Esophagus muscularis mucosa (tissue), 4 donors: ENCODE measurements around the gene ZCCHC17. TPM values are rescaled to one million over a fixed set of nuclear protein-coding genes. Genes with fewer than 3 reads are reported as not detected.

Source experiments
- DNase-seq: peaks from one replicate; pipeline ENCODE4 v3.0.0-alpha.2; 2017; ENCODE audit errors: extremely low spot score
- H3K27ac ChIP-seq, 4 donors: fragments of 200-600 bp; sonication (generic); replicated peaks in 1 of 4; 1 replicate in 3 of 4; 2 replicates in 1 of 4; pipeline ENCODE4 v1.5.1; 2016 to 2019; ENCODE audit warnings: mild to moderate bottlenecking in 1 of 4
- H3K27me3 ChIP-seq, 4 donors: fragments of 200-600 bp; sonication (generic); one replicate each; pipeline versions ENCODE4 v1.5.1 to v1.6.0; 2016 to 2019
- H3K36me3 ChIP-seq, 4 donors: fragments of 200-600 bp; sonication (generic); one replicate each; pipeline ENCODE4 v1.5.1; 2016 to 2019
- H3K4me1 ChIP-seq, 4 donors: fragments of 200-600 bp; sonication (generic); one replicate each; pipeline ENCODE4 v1.5.1; 2016 to 2019
- H3K4me3 ChIP-seq, 4 donors: fragments of 200-600 bp; sonication (generic); 1 replicate in 2 of 4; 2 replicates in 2 of 4; pipeline ENCODE4 v1.5.1; 2016 to 2019; ENCODE audit warnings: mild to moderate bottlenecking in 4 of 4, moderate library complexity in 1 of 4
- H3K9me3 ChIP-seq, 4 donors: fragments of 200-600 bp; sonication (generic); 1 replicate in 3 of 4; 2 replicates in 1 of 4; pipeline ENCODE4 v1.5.1; 2016 to 2019
- EP300 ChIP-seq: sonication (generic); formaldehyde crosslinking; IDR thresholded peaks from one replicate; pipeline ENCODE4 v1.6.1; 2017; ENCODE audit warnings: antibody characterized with exemption
- POLR2A ChIP-seq: fragments of 450-650 bp; IDR thresholded peaks from one replicate; pipeline ENCODE4 v1.6.1; 2017; ENCODE audit warnings: antibody characterized with exemption, moderate library complexity, mild to moderate bottlenecking, low read depth
- POLR2AphosphoS5 ChIP-seq, 2 donors: sonication (generic); formaldehyde crosslinking; IDR thresholded peaks; one replicate each; pipeline ENCODE4 v1.6.1; 2017; ENCODE audit warnings: antibody characterized with exemption in 2 of 2
- WGBS: methylation state at CpG from one replicate; pipeline ENCODE4 v1.1.5; 2018; 5-methylcytosine and 5-hydroxymethylcytosine counted together
- intact Hi-C: fragments of 100-400 bp; cut with DNase I; formaldehyde crosslinking; loops from one replicate; pipeline ENCODE4 v1.15.1; 2023
- total RNA-seq, 4 donors: library from RNA; depleted of rRNA; stranded (reverse); fragments of >200 nt; gene quantifications; one replicate each; pipeline versions ENCODE4 v1.1.0 to v1.2.1, GENCODE V29; 2016
- TF ChIP-seq, protein P1 (sequence below), 3 experiments: fragments of 200-600 bp in 2 of 3; fragments of 450-650 bp in 1 of 3; sonication (generic) in 2 of 3; IDR thresholded peaks; one replicate each; pipeline ENCODE4 v1.5.1; 2017 to 2019; ENCODE audit warnings: antibody characterized with exemption in 3 of 3, mild to moderate bottlenecking in 2 of 3, moderate library complexity in 1 of 3

The ZCCHC17 gene
- total RNA-seq, 4 donors from 2014 or later, result 20.9 to 29.6 (median 26.1) TPM

DNA sequence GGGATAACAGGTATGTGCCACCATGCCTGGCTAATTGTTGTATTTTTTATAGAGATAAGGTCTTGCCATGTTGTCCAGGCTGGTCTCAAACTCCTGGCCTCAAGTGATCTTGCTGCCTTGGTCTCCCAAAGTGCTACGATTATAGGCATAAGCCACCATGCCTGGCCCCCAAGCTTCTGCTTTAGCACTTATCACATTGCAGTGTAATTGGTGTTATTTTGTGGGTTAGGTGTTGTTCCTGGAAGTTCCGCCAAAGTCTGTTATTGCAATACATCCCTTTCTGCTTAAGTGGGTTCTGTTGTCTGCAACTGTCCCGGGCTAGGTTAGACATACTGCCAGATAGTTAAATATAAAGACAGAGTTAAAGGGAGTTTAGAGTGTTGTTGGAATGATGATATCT is 3.4 kb downstream of the ZCCHC17 start:
- WGBS, result 85% methylated on average over 3 of the region's 3 CpGs
- Histone ChIP-seq H3K9me3 (no peaks in the 10 kb centered on the region), H3K27ac (no peak overlapping the region), H3K4me1 (peaks cover 19 to 34% (median 27%) of the 10 kb centered on the region in 4 donors), H3K27me3 (no peaks in the 10 kb centered on the region), H3K36me3 (peaks cover 0 to 8% (median under 1%) of the 10 kb centered on the region in 4 donors), H3K4me3 (no peak overlapping the region)
- TF ChIP-seq POLR2AphosphoS5 (IDR thresholded peaks at IDR 0.05) (no peak), EP300 (no peak), POLR2A (no peak)
- TF ChIP-seq, protein P1, sequence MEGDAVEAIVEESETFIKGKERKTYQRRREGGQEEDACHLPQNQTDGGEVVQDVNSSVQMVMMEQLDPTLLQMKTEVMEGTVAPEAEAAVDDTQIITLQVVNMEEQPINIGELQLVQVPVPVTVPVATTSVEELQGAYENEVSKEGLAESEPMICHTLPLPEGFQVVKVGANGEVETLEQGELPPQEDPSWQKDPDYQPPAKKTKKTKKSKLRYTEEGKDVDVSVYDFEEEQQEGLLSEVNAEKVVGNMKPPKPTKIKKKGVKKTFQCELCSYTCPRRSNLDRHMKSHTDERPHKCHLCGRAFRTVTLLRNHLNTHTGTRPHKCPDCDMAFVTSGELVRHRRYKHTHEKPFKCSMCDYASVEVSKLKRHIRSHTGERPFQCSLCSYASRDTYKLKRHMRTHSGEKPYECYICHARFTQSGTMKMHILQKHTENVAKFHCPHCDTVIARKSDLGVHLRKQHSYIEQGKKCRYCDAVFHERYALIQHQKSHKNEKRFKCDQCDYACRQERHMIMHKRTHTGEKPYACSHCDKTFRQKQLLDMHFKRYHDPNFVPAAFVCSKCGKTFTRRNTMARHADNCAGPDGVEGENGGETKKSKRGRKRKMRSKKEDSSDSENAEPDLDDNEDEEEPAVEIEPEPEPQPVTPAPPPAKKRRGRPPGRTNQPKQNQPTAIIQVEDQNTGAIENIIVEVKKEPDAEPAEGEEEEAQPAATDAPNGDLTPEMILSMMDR (IDR thresholded peaks at IDR 0.05), result no peak
- DNase-seq, result no peak
- intact Hi-C loops, result no loop called here

DNA sequence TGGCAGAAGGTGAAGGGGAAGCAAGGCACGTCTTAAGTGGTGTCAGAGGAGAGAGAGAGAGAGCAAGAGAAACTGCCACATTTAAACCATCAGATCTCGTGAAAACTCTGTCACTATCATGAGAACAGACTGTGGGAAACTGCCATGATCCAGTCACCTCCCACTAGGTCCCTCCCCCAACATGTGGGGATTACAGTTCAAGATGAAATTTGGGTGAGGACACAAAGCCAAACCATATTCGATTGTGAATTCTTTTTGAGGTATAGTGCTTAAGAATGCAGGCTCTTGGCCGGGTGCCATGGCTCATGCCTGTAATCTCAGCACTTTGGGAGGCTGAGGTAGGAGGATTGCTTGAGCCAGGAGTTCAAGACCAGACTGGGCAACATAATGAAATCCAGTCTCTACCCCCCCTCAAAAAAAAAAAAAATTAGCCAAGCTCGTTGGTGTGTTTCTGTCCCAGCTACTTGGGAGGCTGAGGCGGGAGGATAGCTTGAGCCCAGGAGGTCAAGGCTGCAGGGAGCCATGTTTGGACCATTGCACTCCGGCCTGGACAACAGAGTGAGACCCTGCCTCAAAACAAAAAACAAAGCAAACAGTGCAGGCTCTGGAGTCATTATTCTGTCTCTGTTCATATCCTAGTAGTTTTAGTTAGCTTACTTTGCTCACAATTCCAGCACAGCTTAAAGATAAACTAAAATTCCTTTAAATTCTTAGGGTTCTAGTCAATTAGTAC is 6.0 kb downstream of the ZCCHC17 start:
- Histone ChIP-seq H3K27me3 (no peaks in the 10 kb centered on the region), H3K9me3 (no peaks in the 10 kb centered on the region), H3K27ac (no peak overlapping the region), H3K4me1 (peaks cover 6 to 25% (median 19%) of the 10 kb centered on the region in 4 donors), H3K36me3 (peaks cover 0 to 8% (median 3%) of the 10 kb centered on the region in 4 donors), H3K4me3 (no peak overlapping the region)
- TF ChIP-seq POLR2AphosphoS5 (IDR thresholded peaks at IDR 0.05), result no peak
- TF ChIP-seq EP300, result no peak
- TF ChIP-seq POLR2A, result no peak
- TF ChIP-seq, protein P1 (IDR thresholded peaks at IDR 0.05), result no peak
- no peak for DNase-seq
- 89% methylated on average over 7 of the region's 7 CpGs for WGBS
- intact Hi-C loops, result no loop called here

DNA sequence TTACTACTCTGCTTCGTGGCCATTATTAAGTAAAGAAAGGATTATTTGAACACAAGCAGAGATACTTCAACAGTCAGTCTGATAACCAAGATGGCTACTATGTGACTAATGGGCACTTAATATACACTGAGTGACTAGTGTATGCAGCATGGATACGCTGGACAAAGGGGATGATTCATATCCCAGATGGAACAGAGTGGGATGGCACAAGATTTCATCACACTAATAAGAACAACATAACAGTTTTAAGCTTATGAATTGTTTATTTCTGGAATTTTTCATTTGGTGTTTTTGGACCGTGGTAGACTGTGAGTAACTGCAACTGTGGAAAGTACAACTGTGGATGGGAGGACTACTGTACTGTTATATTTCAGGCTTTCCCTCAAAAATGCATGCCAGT is 9.4 kb downstream of the ZCCHC17 start:
- 71% methylated on average over 3 of the region's 3 CpGs for WGBS
- intact Hi-C loops, result no loop called here
- no peak overlapping the region for H3K27ac ChIP-seq
- DNase-seq, result no peak
- H3K4me3 ChIP-seq, result no peak overlapping the region
- H3K27me3 ChIP-seq, result no peaks in the 10 kb centered on the region
- TF ChIP-seq POLR2AphosphoS5 (IDR thresholded peaks at IDR 0.05) (no peak), POLR2A (no peak), EP300 (no peak)
- TF ChIP-seq, protein P1 (IDR thresholded peaks at IDR 0.05), result no peak
- H3K36me3 ChIP-seq, result peaks cover 0 to 25% (median 12%) of the 10 kb centered on the region in 4 donors
- H3K9me3 ChIP-seq, result no peaks in the 10 kb centered on the region
- H3K4me1 ChIP-seq, result peaks cover 0 to 9% (median 5%) of the 10 kb centered on the region in 4 donors

DNA sequence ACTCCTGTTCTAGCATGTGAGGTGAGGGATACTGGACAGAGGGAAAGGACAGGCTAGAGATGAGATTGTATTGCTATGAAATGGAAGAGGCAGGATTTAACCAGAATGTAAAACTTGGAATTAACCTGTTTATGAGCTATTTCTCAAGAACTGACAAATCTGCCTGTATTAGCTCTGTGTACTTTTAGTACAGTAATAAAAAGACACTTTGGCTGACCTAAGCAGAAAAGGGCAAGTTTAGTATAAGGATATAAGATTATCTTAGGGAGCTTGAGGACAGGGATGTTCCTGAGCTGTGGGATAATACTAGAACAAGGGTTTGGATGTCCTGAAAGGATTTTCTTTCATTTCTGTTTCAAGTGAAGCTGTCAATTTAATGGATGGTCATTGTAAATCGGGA is 11.2 kb downstream of the ZCCHC17 start:
- Histone ChIP-seq H3K36me3 (peaks cover 0 to 42% (median 28%) of the 10 kb centered on the region in 4 donors), H3K4me1 (peaks cover 0 to 9% (median 5%) of the 10 kb centered on the region in 4 donors), H3K4me3 (no peak overlapping the region), H3K9me3 (no peaks in the 10 kb centered on the region), H3K27ac (no peak overlapping the region), H3K27me3 (no peaks in the 10 kb centered on the region)
- WGBS, result 63% methylated on average over 1 of the region's 1 CpG
- no peak for DNase-seq
- intact Hi-C loops, result no loop called here
- TF ChIP-seq, protein P1 (IDR thresholded peaks at IDR 0.05), result no peak
- TF ChIP-seq EP300 (no peak), POLR2AphosphoS5 (IDR thresholded peaks at IDR 0.05) (no peak)
